H54 (cell line): ENCODE measurements around the gene UBE2L3.
"Not testable (repeated sequence)": the region's sequence is repeated elsewhere in the genome, so short reads cannot be mapped to it uniquely, and the experiment has no call there.

Experiments used
- DNase-seq: peaks from one replicate; pipeline ENCODE4 v3.0.0; 2011; ENCODE audit warnings: low spot score, mixed read lengths; ENCODE audit not compliant: insufficient read length
- FAIRE-seq: peaks from 3 replicates; lab custom pipeline; 2011; peaks lifted over from hg19 to GRCh38; lab: Jason Lieb, UNC
- POLR2A ChIP-seq: IDR thresholded peaks from 2 replicates; pipeline ENCODE4 v1.6.1; 2011; ENCODE audit warnings: low read depth, mild to moderate bottlenecking, low read length

UBE2L3 gene

GRCh38 chr22:21587803-21588611, 20.5 kb downstream of the UBE2L3 start:
- TF ChIP-seq POLR2A = no peak
- FAIRE-seq (no peak), DNase-seq (no peak)

- no peak for FAIRE-seq
- no peak for DNase-seq
- no peak for TF ChIP-seq POLR2A
These were observed 21.9 kb downstream of the UBE2L3 start for GRCh38 chr22:21589396-21589795.

- DNase-seq (no peak), FAIRE-seq (no peak)
- no peak for TF ChIP-seq POLR2A
These were observed 23.5 kb downstream of the UBE2L3 start for GRCh38 chr22:21590809-21591641.

DNA sequence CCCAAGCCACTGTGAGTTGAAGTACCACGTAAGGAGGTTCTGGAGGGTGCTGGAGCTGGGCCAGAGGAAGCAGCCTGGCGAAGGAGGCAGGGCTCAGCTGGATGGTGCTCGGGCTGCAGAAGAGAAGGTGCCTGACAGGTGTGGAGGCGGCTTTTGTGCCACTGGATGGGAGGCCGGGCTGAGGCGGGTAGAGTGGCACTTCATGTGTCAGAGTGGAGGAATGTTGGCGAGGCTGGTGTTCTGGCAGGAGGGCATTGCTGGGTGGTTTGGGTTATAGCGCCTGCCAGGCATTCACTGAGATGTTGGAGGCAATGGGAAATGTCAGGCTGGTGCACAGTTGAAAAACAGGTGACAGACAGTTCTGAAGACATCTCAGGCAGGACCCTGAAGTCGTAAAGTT, 24.2 kb downstream of the UBE2L3 start:
- DNase-seq (no peak), FAIRE-seq (no peak)
- no peak for TF ChIP-seq POLR2A

- FAIRE-seq = no peak
- DNase-seq = no peak
- no peak for TF ChIP-seq POLR2A
These were observed 24.9 kb downstream of the UBE2L3 start for GRCh38 chr22:21592422-21592821.

DNA sequence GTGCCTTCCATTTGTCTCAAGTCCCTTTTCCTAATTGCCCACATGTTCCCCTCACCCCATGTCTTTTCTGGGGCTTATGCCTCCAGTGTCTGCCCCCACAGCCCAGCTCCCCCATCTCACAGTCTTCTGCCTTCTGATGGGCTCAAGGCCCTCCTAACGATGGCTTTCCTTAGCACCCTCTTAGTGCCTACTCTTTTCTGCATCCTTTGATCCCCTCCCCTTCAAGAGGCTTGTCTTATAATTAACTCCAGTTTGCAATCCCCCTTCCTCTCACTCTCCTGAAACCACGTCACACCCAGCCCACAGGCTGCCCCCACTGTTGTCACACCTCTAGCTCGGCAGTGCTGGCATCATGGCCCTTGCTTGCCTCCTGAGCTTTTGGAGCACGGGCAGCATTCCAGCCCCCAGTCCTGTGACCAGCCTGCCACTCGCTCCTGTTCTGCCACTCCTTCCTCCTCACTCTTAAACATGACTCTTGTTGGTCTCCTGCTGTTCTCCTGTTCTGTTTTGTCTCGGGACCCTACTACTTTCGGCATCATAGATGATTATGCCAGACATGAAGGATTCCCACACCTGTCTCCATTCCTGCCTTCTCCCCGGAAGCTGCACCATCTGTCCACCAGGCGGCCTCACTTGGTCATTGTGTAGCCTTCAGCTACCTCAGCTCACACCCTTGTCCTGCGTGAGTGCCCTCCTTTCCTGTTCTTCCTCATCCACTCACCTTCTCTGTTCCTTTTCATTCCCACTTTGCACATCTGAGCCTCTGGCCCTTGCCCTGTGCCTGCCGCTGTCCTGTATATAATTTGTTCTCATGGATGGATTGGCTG, 26.1 kb downstream of the UBE2L3 start:
- FAIRE-seq = no peak
- no peak for DNase-seq
- TF ChIP-seq POLR2A = no peak

DNA sequence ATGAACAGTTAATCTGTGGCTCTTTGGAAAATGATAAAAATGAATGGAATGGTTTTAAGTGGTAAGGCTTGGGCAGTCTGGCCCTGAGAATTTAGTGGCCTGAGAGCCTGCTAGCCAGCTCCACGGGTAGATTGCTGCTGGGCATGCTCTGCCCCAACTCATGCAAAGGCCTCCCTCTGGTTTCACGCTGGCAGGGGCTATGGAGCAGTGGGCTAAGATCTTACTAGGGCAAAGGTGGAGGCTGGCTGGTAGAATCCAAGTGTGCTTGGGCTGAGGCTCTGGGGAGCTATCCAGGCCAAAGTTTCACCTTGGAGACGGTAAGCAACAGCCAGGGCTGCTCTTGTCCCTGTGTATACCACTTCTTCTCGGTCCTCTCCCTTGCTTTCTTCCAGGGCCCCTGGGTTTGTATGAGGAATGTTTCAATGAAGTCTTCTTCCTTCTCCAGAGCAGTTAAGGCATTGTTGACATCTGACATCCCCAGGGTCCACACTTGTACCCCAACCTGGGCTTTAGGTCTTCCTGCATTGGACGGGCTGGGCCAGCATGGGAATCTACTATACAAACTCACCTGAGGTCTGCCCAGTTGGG, 27.4 kb downstream of the UBE2L3 start:
- FAIRE-seq (no peak), DNase-seq (no peak)
- no peak for TF ChIP-seq POLR2A

DNA sequence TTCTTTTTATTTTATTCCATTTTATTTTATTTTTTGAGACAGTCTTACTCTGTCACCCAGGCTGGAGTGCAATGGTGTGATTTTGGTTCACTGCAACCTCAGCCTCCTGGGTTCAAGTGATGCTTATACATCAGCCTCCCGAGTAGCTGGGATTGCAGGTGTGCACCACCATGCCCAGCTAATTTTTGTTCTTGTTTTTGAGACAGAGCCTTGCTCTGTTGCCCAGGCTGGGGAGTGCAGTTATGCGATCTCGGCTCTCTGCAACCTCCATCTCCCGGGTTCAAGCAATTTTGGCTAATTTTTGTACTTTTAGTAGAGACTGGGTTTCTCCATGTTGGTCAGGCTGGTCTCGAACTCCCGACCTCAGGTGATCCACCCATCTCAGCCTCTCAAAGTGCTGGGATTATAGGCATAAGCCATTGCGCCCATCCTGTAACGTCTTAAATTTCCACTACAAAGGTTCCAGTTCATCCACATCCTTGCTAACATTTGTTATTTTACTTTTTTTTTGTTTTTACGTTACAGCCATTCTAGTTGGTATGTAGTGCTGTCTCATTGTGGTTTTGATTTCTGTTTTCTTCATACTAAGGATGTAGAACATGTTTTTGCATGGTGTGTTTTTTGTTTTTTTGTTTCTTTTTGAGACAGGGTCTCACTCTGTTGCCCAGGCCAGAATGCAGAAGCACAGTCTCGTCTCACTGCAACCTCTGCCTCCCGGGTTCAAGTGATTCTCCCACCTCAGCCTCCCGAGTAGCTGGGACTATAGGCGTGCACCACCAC, 29.0 kb downstream of the UBE2L3 start:
- FAIRE-seq, DNase-seq: not testable (repeated sequence)

- no peak for TF ChIP-seq POLR2A
- no peak for DNase-seq
- no peak for FAIRE-seq
These were observed 30.8 kb downstream of the UBE2L3 start for GRCh38 chr22:21598302-21598701.

DNA sequence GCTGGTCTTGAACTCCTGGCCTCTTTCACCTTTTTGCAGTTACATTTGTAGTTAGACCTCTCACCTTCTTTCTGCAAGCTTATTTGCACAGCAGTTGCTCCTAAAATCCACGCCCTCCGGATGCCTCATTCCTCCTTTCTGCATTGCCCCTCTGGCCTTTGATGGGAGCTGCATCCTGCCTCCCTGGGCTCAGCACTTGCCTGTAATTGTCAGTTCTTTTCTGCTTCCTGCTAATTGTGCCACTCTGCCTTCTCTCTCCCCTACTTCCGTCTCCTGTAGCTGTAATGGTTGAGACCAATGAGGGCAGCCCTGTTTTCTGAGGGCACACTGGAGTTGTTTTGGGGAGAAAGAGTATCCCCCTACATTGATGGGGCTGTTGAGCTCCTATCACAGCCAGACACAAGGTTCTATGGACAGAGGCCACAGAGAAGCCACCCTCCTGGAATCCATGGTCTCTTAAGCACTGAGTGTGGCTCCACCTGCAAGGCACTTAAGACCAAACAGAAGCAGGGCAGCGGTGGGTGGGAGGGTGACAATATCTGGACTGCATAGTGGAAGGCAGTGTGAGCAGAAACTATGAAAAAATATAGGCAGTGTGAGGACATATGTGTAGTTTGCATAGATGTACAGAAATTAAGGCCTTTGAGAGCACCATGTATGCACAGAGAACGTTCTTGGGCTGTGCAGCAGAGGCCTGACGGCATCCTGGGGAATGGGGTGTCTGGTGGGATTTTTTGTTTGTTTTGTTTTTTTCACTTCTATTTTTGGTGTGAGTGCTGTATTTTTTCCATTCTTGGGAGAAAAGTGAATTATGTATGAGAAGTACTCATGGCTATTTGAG, 31.8 kb downstream of the UBE2L3 start:
- no peak for TF ChIP-seq POLR2A
- FAIRE-seq (no peak), DNase-seq (no peak)

- TF ChIP-seq POLR2A = no peak
- no peak for DNase-seq
- no peak for FAIRE-seq
These were observed 35.1 kb downstream of the UBE2L3 start for GRCh38 chr22:21602579-21602978.

- no peak for TF ChIP-seq POLR2A
- DNase-seq (no peak), FAIRE-seq (no peak)
These were observed 36.5 kb downstream of the UBE2L3 start for GRCh38 chr22:21603973-21604372.
